ENCODE results near the gene CPSF4. TPM values are rescaled to one million over a fixed set of nuclear protein-coding genes. Genes with fewer than 3 reads are reported as not detected.

CPSF4 gene
- polyA plus RNA-seq (2012; ENCODE audit: low read depth, missing spikeins), result 37.3 TPM

DNA sequence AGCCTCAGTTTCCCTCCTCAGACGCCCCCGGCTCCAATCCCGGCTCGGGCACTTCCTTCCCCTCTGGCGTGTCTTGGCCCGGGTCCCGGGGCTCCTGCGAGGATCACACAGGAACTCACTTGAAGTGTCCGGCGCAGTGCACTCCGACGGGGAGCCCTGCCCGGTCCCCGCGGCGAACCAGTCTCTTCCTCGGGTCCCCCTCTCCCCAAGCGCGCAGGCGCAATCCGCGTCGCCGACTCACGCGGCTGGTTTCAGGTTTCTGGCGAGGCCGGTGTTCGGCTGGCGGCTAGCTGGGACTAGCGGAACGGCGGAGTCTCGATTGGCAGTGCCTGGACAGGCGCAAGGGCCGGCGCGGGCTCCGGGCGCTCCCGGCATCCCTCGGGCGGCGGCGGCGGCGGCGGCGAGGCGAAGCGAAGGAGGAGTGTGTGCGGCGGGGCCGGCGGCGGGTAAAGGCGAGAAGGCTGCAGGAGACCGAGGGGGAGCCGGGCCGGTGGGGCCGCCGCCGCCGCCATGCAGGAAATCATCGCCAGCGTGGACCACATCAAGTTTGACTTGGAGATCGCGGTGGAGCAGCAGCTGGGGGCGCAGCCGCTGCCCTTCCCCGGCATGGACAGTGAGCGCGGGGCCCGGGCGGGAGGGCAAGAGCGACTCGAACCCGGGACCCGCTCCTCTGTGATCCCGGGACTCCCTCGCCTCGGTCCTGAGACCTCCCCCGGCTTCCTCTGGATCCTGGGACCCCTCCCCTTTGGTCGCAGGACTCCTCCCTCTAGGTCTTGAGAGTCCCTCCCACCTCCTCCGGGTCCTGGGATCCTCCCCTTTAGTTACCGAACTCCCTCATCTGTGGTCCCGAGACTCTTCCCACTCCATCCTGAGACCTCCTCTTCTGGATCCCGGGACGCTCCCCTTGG lies at the start of gene CPSF4, which contains the start of gene PTCD1:
Gene CPSF4 (plus strand): TSS at position 371 of the 908 bp plus-strand sequence. CDS start 140 bp downstream, at position 511.
Gene PTCD1 (minus strand): TSS at position 226 of the 908 bp plus-strand sequence. CDS start 3,556 bp downstream, outside the sequence.
- peak; percentile 99 for FAIRE-seq
- TF ChIP-seq POLR2AphosphoS5 (IDR thresholded peaks at IDR 0.05; ENCODE audit: low read depth, low read length) (peak; percentile 65; the same call in 1 of the 2 replicates), POLR2A (IDR thresholded peaks at IDR 0.05; ENCODE audit: low read depth, low read length) (peak; percentile 75), TAF1 (IDR thresholded peaks at IDR 0.05; ENCODE audit: low read depth, low read length) (peak; percentile 31; the same call in 1 of the 2 replicates), POU2F2 (IDR thresholded peaks at IDR 0.05; ENCODE audit: low read depth, low read length) (no peak), PAX5 (IDR thresholded peaks at IDR 0.05; ENCODE audit: insufficient read depth, low read length, severe bottlenecking) (peak; percentile 77)
- peak; percentile 98 for DNase-seq (ENCODE audit: insufficient read length, low spot score)

DNA sequence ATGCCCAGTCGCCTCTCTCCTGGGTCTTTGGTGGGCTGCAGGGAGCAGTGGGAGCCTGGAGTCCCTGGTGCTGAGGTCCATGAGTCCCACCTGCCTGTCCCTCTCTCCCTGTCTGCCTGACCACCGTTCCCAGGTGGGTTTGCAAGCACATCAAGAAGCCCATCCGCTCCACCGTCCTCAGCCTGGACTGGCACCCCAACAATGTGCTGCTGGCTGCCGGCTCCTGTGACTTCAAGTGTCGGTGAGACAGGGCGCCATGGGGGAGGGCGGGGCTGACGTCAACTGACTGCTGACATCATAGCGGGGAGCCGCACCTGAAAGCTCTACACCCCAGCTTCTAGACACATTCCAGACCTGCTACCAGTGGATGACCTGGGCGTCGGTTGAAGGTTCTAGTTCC lies 49.0 kb upstream of the CPSF4 start:
- DNase-seq (ENCODE audit: insufficient read length, low spot score) (no peak), FAIRE-seq (no peak)
- no peak for TF ChIP-seq TAF1 (IDR thresholded peaks at IDR 0.05; ENCODE audit: low read depth, low read length)
- peak; percentile 39; the same call in 1 of the 2 replicates for TF ChIP-seq POLR2AphosphoS5 (IDR thresholded peaks at IDR 0.05; ENCODE audit: low read depth, low read length)

DNA sequence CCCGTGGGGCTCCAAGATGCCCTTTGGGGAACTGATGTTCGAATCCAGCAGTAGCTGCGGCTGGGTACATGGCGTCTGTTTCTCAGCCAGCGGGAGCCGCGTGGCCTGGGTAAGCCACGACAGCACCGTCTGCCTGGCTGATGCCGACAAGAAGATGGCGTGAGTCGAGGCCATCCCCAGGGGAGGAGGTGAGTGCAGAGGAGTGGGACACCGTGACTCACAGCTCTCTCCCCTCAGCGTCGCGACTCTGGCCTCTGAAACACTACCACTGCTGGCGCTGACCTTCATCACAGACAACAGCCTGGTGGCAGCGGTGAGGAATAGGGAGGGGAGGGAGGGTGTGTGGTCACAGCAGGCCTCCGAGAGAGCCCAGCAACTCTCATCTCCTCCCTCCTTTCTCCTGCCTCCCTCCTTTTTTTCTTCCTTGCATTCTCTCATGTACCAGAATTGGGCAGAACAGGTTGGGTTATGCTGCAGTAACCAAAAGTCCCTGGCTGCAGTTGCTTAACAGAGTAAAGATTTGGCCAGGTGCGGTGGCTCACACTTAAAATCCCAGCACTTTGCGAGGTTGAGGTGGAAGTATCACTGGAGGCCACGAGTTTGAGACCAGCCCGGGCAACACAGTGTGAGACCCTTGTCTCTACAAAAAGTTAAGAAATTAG lies 47.7 kb upstream of the CPSF4 start:
- FAIRE-seq, result no peak
- no peak for TF ChIP-seq SPI1 (IDR thresholded peaks at IDR 0.05; ENCODE audit: low read depth, low read length)
- TF ChIP-seq POU2F2 (IDR thresholded peaks at IDR 0.05; ENCODE audit: low read depth, low read length), result no peak
- TF ChIP-seq PAX5 (IDR thresholded peaks at IDR 0.05; ENCODE audit: insufficient read depth, low read length, severe bottlenecking), result no peak
- no peak for TF ChIP-seq POLR2A (IDR thresholded peaks at IDR 0.05; ENCODE audit: low read depth, low read length)
- no peak for TF ChIP-seq TAF1 (IDR thresholded peaks at IDR 0.05; ENCODE audit: low read depth, low read length)
- TF ChIP-seq POLR2AphosphoS5 (IDR thresholded peaks at IDR 0.05; ENCODE audit: low read depth, low read length), result no peak
- DNase-seq (ENCODE audit: insufficient read length, low spot score), result no peak

DNA sequence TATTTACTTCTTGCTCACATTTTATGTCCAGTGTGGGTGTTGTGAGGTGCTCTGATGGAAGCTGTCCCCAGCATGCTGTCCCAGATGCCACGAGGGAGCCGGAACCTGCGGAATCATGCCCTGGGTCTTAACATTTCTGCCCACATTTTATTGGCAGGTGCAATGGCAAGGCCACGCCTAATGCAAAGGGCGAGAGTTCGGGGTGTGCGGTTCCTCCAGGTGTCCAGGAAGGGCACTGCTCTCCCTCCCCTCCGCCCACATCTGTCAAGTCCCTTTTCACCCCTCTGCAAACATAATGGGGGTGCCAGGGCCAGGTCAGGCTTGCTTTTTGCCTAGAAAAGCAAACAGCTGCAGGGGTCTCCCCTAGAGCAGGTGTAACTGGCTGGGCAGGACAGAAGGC lies 46.7 kb upstream of the CPSF4 start:
- FAIRE-seq, result no peak
- TF ChIP-seq PAX5 (IDR thresholded peaks at IDR 0.05; ENCODE audit: insufficient read depth, low read length, severe bottlenecking) (no peak), SPI1 (IDR thresholded peaks at IDR 0.05; ENCODE audit: low read depth, low read length) (no peak), POLR2AphosphoS5 (IDR thresholded peaks at IDR 0.05; ENCODE audit: low read depth, low read length) (no peak), POLR2A (IDR thresholded peaks at IDR 0.05; ENCODE audit: low read depth, low read length) (no peak), TAF1 (IDR thresholded peaks at IDR 0.05; ENCODE audit: low read depth, low read length) (no peak), POU2F2 (IDR thresholded peaks at IDR 0.05; ENCODE audit: low read depth, low read length) (no peak)
- DNase-seq (ENCODE audit: insufficient read length, low spot score), result no peak

DNA sequence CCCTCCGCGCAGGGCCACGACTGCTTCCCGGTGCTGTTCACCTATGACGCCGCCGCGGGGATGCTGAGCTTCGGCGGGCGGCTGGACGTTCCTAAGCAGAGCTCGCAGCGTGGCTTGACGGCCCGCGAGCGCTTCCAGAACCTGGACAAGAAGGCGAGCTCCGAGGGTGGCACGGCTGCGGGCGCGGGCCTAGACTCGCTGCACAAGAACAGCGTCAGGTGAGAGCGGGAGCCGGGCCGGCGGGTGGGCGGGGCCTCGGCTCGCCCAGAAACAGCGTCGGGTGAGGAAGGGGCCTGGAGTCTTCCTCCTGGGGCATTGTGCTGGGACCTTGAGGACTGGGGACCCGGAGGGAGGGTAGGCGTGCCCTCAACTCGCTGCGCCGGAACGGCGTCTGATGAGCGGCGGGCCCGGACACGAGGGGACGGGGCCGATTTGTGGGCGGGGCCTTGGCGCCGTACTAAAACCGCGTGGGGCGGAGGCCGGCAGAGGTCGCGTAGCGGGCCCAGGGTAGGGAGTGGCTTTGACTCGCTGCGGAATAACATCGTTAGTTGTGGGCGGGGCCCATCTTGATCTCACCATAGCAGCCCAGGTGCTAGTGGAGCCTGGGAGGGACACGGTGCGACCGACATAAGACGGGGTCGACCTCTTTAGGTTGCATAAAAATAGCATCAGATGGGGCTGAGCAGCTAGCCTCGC lies 45.9 kb upstream of the CPSF4 start:
- peak; percentile 74 for DNase-seq (ENCODE audit: insufficient read length, low spot score)
- peak; percentile 95 for FAIRE-seq
- TF ChIP-seq POU2F2 (IDR thresholded peaks at IDR 0.05; ENCODE audit: low read depth, low read length), result no peak
- no peak; the same call in none of the 2 replicates for TF ChIP-seq POLR2AphosphoS5 (IDR thresholded peaks at IDR 0.05; ENCODE audit: low read depth, low read length)
- no peak for TF ChIP-seq POLR2A (IDR thresholded peaks at IDR 0.05; ENCODE audit: low read depth, low read length)
- no peak for TF ChIP-seq PAX5 (IDR thresholded peaks at IDR 0.05; ENCODE audit: insufficient read depth, low read length, severe bottlenecking)
- TF ChIP-seq TAF1 (IDR thresholded peaks at IDR 0.05; ENCODE audit: low read depth, low read length), result no peak

DNA sequence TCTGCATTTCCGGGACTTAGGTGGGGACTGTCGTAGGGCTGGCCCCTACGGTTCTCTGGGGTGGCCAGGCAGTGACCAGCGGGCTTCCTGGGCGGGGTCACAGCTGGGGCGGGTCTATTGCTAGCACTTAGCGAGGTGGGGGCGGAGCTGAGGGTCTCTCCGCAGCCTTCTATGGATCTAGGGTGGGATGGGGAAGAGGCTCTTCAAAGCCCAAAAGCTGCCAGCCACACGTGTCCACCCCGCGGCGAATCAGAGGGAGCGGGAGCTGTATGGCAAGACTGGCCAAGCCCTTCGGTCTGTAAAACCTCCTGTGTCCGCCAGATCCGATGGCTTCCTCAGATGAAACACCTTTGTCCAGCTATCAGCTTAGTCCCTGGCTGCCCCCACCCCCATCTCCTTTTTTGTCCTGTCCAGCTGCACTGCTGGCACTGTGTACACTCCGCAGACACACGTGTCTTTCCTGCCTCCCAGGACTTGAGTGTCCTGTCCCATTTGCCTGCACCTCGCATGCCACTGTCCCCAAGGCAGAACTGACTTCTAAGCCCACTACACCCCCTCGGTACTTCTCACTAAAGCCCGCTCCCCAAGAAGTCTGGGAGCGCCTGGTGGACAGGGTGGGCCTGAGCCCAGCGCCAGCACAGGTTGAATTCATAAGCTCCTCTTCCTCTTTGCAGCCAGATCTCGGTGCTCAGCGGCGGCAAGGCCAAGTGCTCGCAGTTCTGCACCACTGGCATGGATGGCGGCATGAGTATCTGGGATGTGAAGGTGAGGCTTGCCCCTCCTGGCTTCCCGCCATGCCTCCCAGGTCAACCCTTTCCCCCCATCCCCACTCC lies 45.2 kb upstream of the CPSF4 start:
- FAIRE-seq, result no peak
- no peak for DNase-seq (ENCODE audit: insufficient read length, low spot score)
- no peak for TF ChIP-seq POU2F2 (IDR thresholded peaks at IDR 0.05; ENCODE audit: low read depth, low read length)
- peak; percentile 34; the same call in 1 of the 2 replicates for TF ChIP-seq POLR2A (IDR thresholded peaks at IDR 0.05; ENCODE audit: low read depth, low read length)
- no peak for TF ChIP-seq TAF1 (IDR thresholded peaks at IDR 0.05; ENCODE audit: low read depth, low read length)
- TF ChIP-seq PAX5 (IDR thresholded peaks at IDR 0.05; ENCODE audit: insufficient read depth, low read length, severe bottlenecking), result no peak
- no peak; the same call in 1 of the 2 replicates for TF ChIP-seq POLR2AphosphoS5 (IDR thresholded peaks at IDR 0.05; ENCODE audit: low read depth, low read length)
- TF ChIP-seq SPI1 (IDR thresholded peaks at IDR 0.05; ENCODE audit: low read depth, low read length), result no peak

DNA sequence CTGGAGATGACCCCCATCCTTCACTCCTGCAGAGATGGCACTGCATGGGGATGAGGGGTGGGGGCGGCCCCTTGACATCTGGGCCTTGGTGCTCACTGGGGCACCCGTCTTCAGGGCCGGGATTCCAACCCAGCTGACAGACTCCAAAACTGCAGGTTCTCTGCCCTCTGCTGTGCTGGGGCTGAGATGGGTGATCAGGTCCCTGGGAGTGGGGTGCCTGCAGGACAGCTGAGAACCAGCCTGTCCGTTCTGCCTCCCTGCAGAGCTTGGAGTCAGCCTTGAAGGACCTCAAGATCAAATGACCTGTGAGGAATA lies 44.6 kb upstream of the CPSF4 start:
- TF ChIP-seq TAF1 (IDR thresholded peaks at IDR 0.05; ENCODE audit: low read depth, low read length), result no peak
- TF ChIP-seq POLR2A (IDR thresholded peaks at IDR 0.05; ENCODE audit: low read depth, low read length), result no peak
- no peak for TF ChIP-seq POU2F2 (IDR thresholded peaks at IDR 0.05; ENCODE audit: low read depth, low read length)
- DNase-seq (ENCODE audit: insufficient read length, low spot score) (no peak), FAIRE-seq (no peak)

DNA sequence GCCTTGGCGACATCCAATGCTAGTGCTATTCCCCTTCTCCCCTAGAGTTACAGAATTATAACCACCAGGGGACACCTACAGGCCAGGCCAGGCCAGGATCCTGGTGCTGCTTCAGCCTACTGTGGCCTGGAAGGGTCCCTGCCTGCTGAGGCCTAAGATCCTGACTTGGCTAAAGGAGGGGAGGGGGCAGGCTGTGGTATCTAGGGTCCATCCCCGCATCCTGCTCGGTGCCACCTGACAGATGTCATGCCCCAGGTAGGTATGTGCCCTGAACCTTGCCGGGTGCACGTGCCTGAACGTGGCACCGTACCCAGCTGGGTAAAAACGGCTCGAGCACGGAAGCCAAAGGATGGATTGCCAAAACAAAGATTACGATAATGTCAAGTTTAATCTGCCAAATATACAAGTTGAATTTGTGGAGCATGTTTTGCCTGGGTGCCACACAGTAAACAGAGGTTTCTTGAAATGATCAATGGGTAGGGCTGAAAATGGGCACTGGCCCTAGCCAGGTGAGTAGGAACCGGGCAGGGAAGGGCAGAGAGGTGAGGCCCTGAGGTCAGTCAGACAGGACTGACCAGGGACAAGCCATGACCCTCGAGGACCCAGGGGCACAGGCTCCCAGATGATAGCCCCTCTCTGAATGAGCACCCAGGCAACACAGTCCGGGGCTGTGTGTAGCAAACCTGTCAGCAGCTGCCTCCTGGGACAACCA lies 43.0 kb upstream of the CPSF4 start:
- peak; percentile 9 for FAIRE-seq
- TF ChIP-seq POLR2A (IDR thresholded peaks at IDR 0.05; ENCODE audit: low read depth, low read length) (peak; percentile 6; the same call in 1 of the 2 replicates), TAF1 (IDR thresholded peaks at IDR 0.05; ENCODE audit: low read depth, low read length) (no peak), PAX5 (IDR thresholded peaks at IDR 0.05; ENCODE audit: insufficient read depth, low read length, severe bottlenecking) (no peak), POU2F2 (IDR thresholded peaks at IDR 0.05; ENCODE audit: low read depth, low read length) (no peak), SPI1 (IDR thresholded peaks at IDR 0.05; ENCODE audit: low read depth, low read length) (no peak), POLR2AphosphoS5 (IDR thresholded peaks at IDR 0.05; ENCODE audit: low read depth, low read length) (0 out of 2 replicates have a peak, but pooled peaks have one; percentile 1)
- no peak for DNase-seq (ENCODE audit: insufficient read length, low spot score)
